KOPT-K1 (cell line): Measurements from ENCODE around the gene CCDC170.

Experiments
- H3K27ac ChIP-seq: fragments of 200-600 bp; sonication (generic); 2 replicates; pipeline ENCODE4 v1.5.1; 2016; ENCODE audit warnings: antibody characterized with exemption, mild to moderate bottlenecking, low read depth, low read length; ENCODE audit not compliant: poor library complexity, severe bottlenecking
- H3K36me3 ChIP-seq: fragments of 200-600 bp; sonication (generic); 2 replicates; pipeline ENCODE4 v1.5.1; 2017; ENCODE audit warnings: antibody characterized with exemption, mild to moderate bottlenecking, low read length, moderate library complexity; ENCODE audit not compliant: insufficient read depth
- H3K9me3 ChIP-seq: fragments of 200-600 bp; sonication (generic); 2 replicates; pipeline ENCODE4 v1.5.1; 2017; ENCODE audit warnings: antibody characterized with exemption, low read length, mild to moderate bottlenecking; ENCODE audit not compliant: insufficient read depth, poor library complexity, severe bottlenecking

CCDC170 gene

DNA sequence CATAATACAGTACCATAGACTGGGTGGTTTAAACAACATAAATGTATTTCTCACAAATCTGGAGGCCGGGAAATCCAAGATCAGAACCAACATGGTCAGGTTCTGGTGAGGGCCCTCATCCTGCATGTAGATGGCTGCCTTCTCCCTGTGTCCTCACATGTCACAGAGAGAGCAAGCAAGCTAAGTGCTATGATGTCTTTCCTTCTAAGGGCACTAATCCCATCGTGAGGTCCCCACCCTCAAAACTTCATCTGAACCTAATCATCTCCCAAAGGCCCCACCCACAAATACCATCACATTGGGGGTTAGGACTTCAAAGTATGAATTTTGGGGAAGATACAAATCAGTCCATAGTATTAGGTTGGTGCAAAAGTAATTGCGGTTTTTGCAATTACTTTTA is 56.8 kb downstream of the CCDC170 start:
- H3K9me3 ChIP-seq, result no peaks in the 10 kb centered on the region
- no peak overlapping the region for H3K27ac ChIP-seq
- no peaks in the 10 kb centered on the region for H3K36me3 ChIP-seq

GRCh38 chr6:151551223-151551857 is 57.5 kb downstream of the CCDC170 start:
- no peaks in the 10 kb centered on the region for H3K9me3 ChIP-seq

DNA sequence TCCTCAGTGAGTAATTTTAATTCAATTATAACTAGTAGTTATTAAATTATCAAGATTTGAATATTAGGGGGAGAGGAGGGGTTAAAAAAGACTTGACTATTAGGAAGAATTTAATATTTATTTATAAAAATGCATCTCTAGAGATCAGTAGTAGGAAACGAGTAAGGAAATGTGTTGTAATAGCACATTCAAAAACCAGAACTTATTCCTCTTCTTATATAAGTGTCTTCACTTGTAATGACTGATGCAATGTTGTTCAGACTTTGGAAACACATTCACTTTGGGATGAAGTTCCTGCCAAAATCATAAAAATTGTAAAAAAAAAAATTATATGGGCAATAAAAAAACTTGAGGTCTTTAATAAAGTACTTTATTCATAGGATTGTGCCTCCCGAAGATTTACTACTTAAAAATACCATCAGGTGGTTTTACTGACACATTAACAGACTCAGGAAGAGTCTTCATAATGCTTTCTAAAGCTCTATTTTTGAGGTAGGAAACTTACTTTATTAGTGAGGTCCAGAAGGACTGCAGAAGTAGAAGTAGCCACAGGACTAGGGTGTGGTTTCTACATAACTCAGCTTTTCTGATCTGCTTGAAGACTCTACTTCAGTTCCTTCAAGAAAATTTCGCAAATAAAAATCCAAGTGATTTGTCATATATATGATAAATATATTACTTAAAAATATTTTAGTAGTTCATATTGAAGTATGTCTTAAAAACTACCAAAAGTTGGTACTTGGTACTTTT is 59.8 kb downstream of the CCDC170 start:
- Histone ChIP-seq H3K27ac (no peak overlapping the region), H3K9me3 (no peaks in the 10 kb centered on the region), H3K36me3 (no peaks in the 10 kb centered on the region)

More at GRCh38 chr6:151551223-151551857, 57.5 kb downstream of the CCDC170 start:
- Histone ChIP-seq H3K27ac (no peak overlapping the region), H3K36me3 (no peaks in the 10 kb centered on the region)

GRCh38 chr6:151561238-151561637 is 67.4 kb downstream of the CCDC170 start:
- Histone ChIP-seq H3K9me3 (peaks cover 9% of the 10 kb centered on the region), H3K27ac (no peak overlapping the region), H3K36me3 (no peaks in the 10 kb centered on the region)

GRCh38 chr6:151564654-151565053 is 70.8 kb downstream of the CCDC170 start:
- H3K36me3 ChIP-seq, result no peaks in the 10 kb centered on the region
- H3K27ac ChIP-seq, result no peak overlapping the region
- H3K9me3 ChIP-seq, result peaks cover 9% of the 10 kb centered on the region

DNA sequence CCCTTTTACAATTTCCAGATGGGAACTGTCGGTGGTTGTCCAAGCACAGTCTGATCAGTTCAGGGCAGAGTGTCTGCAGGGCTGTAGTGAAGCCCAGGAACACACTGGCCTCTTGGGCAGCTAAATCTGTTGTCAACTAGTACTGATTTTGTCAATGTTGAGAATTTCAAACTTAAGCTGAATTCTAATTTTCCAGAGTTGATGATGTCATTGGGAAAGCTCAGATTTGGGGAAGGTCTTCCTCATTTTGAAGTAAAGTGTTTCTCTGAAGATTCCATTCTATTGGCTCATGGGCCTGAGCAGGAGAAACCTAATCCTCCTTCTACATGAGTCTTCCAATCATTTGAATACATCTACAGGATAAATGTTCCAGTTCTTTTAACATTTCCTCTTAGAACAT is 72.1 kb downstream of the CCDC170 start:
- peaks cover 9% of the 10 kb centered on the region for H3K9me3 ChIP-seq
- no peaks in the 10 kb centered on the region for H3K36me3 ChIP-seq
- H3K27ac ChIP-seq, result no peak overlapping the region

GRCh38 chr6:151566557-151566956 is 72.7 kb downstream of the CCDC170 start:
- Histone ChIP-seq H3K36me3 (no peaks in the 10 kb centered on the region), H3K27ac (no peak overlapping the region), H3K9me3 (peaks cover 9% of the 10 kb centered on the region)

- peaks cover 9% of the 10 kb centered on the region for H3K9me3 ChIP-seq
- H3K36me3 ChIP-seq, result no peaks in the 10 kb centered on the region
- no peak overlapping the region for H3K27ac ChIP-seq
Measured at GRCh38 chr6:151576633-151577032, 82.8 kb downstream of the CCDC170 start.

DNA sequence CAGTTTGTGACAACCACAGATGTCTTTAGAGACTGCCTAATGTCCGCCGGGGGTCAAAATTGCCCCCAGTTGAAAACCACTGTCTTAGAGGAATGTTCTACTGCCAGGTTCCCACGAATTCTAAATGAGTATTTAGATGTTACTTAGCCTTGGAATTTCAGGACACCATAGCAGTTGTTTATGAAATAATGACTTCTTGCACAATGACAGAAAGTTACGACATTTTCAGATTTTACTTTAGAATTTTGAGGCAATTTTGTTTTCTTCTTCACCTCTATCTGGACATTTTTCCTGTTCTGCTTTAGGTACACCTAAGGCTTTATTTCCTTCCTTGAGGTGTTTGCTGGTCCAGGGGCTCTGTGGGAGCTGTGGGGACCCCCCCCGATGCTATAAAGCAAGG is 83.4 kb downstream of the CCDC170 start:
- Histone ChIP-seq H3K36me3 (no peaks in the 10 kb centered on the region), H3K9me3 (peaks cover 9% of the 10 kb centered on the region), H3K27ac (no peak overlapping the region)

DNA sequence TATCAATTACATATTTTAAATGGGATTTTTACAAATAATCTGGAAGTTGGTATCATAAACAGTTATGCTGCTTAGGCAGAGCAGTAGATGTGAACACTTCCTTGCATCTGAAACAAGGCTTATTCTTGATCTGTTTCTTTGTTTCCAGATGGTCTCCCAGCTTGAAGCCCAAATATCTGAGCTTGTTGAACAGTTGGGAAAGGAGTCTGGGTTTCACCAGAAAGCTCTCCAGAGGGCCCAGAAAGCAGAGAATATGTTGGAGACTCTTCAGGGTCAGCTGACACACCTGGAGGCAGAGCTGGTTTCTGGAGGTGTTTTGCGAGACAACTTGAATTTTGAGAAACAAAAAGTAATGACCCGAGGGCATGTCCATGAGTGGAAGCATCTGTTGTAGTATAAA is 91.9 kb downstream of the CCDC170 start:
- H3K9me3 ChIP-seq, result no peaks in the 10 kb centered on the region

GRCh38 chr6:151589667-151590066 is 95.8 kb downstream of the CCDC170 start:
- H3K27ac ChIP-seq, result no peak overlapping the region

More for the DNA sequence above, 91.9 kb downstream of the CCDC170 start:
- no peak overlapping the region for H3K27ac ChIP-seq
- H3K36me3 ChIP-seq, result no peaks in the 10 kb centered on the region

GRCh38 chr6:151590742-151591141 is 96.9 kb downstream of the CCDC170 start:
- no peaks in the 10 kb centered on the region for H3K36me3 ChIP-seq
- no peak overlapping the region for H3K27ac ChIP-seq

More at GRCh38 chr6:151589667-151590066, 95.8 kb downstream of the CCDC170 start:
- Histone ChIP-seq H3K36me3 (no peaks in the 10 kb centered on the region), H3K9me3 (no peaks in the 10 kb centered on the region)

DNA sequence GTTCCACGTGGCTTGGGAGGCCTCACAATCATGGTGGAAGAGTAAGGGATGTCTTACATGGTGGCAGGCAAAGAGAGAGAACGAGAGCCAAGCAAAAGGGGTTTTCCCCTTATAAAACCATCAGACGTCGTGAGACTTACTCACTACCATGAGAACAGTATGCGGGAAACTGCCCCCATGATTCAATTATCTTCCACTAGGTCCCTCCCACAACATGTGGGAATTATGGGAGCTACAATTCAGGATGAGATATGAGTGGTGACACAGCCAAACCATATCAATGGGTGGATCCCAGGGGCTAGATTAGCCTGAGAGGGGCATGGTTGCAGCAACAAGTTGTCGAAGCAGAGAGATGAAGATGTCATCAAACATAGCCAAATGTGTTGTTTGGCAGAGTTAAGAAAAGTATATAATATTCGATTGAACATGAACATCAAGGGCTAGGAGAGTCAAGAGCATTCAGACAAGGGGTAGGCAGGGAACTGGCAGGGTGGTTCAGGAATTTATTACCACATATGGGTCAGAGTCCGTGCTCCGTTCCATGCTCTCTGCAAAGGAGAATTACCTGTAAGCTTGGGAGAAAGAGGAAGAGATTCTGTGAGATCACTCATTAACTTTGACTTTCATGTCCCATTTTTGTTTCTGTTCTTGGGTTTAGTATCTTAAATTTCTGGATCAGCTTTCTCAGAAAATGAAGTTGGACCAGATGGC is 98.8 kb downstream of the CCDC170 start:
- Histone ChIP-seq H3K9me3 (no peaks in the 10 kb centered on the region), H3K27ac (no peak overlapping the region), H3K36me3 (no peaks in the 10 kb centered on the region)

More at GRCh38 chr6:151590742-151591141, 96.9 kb downstream of the CCDC170 start:
- no peaks in the 10 kb centered on the region for H3K9me3 ChIP-seq

DNA sequence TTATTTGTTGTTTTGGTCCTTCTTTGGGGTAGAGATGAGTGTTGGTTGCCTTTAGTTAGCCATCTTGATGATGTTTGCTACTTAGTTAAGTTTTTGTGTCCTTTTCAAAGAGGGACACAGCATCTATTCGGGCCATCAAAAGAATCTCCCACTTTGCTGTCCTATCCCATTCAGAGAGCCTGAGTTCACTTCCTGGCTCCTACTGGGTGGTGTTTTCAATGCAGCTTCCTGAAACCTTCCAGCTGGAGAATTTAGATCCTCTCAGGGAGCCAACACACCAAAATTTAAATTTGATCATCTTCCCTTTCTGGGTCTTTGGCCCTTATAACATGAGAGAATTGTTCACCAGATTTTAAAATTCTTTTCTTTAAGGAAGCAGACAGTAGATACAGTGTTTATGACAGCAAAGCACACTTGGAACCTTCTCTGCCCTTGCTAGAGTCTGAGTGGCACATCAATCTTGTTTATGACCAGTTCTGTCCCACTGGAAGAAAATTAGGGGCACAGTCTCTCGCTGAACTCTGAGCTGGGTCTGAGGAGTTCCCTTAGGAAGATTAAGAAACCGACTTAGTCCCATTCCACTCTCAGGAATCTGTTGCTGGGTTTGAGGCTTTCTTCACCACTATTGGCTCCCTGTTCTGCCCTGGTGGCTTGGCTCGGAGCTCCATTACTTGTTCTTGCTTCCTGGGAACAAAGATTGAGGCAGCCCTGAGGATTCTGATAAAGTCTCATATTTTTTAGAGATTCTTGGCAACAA is 115.5 kb downstream of the CCDC170 start:
- Histone ChIP-seq H3K36me3 (no peaks in the 10 kb centered on the region), H3K9me3 (no peaks in the 10 kb centered on the region), H3K27ac (no peak overlapping the region)

GRCh38 chr6:151610326-151610725 is 116.5 kb downstream of the CCDC170 start:
- Histone ChIP-seq H3K9me3 (no peaks in the 10 kb centered on the region), H3K36me3 (no peaks in the 10 kb centered on the region), H3K27ac (no peak overlapping the region)
